Prostate gland (tissue), 2 donors: ENCODE data around the gene LTB. TPM values are rescaled to one million over a fixed set of nuclear protein-coding genes. Genes with fewer than 3 reads are reported as not detected.

Experiments
- DNase-seq: peaks from one replicate; pipeline ENCODE4 v3.0.0-alpha.2; 2019; ENCODE audit warnings: low spot score
- H3K27ac ChIP-seq, 2 donors: fragments of 200-600 bp; sonication (generic); 2 replicates each; pipeline ENCODE4 v1.5.1; 2017 to 2019
- H3K27me3 ChIP-seq: fragments of 200-600 bp; sonication (generic); replicated peaks from 2 replicates; pipeline ENCODE4 v1.5.1; 2019; ENCODE audit not compliant: insufficient read depth
- H3K36me3 ChIP-seq, 2 donors: fragments of 200-600 bp; sonication (generic); 1 replicate in 1 of 2; 2 replicates in 1 of 2; pipeline versions ENCODE4 v1.5.1 to v1.8.1; 2017 to 2019
- H3K4me1 ChIP-seq: fragments of 200-600 bp; sonication (generic); replicated peaks from 2 replicates; pipeline ENCODE4 v1.5.1; 2019
- H3K4me3 ChIP-seq, 2 donors: fragments of 200-600 bp; sonication (generic); 2 replicates each; pipeline ENCODE4 v1.5.1; 2017 to 2019
- H3K9me3 ChIP-seq: fragments of 200-600 bp; sonication (generic); 2 replicates; pipeline ENCODE4 v1.5.1; 2017
- CTCF ChIP-seq, 4 experiments: fragments of 200-600 bp in 2 of 4; fragments of 450-650 bp in 2 of 4; sonication (generic) in 2 of 4; IDR thresholded peaks; 1 replicate in 3 of 4; 2 replicates in 1 of 4; pipeline ENCODE4 v1.5.1; 2016 to 2019; ENCODE audit warnings: antibody characterized with exemption in 4 of 4, mild to moderate bottlenecking in 2 of 4, moderate library complexity in 2 of 4
- POLR2A ChIP-seq: fragments of 450-650 bp; IDR thresholded peaks from one replicate; pipeline ENCODE4 v1.6.1; 2016; ENCODE audit warnings: antibody characterized with exemption, mild to moderate bottlenecking
- POLR2AphosphoS5 ChIP-seq: sonication (generic); formaldehyde crosslinking; IDR thresholded peaks from one replicate; pipeline ENCODE4 v1.6.1; 2017; ENCODE audit warnings: antibody characterized with exemption
- WGBS: methylation state at CpG from one replicate; pipeline ENCODE4 v1.1.5; 2018; 5-methylcytosine and 5-hydroxymethylcytosine counted together
- intact Hi-C: fragments of 100-400 bp; cut with DNase I; formaldehyde crosslinking; loops from one replicate; pipeline ENCODE4 v1.14.2; 2022
- total RNA-seq, 2 donors: library from RNA; depleted of rRNA; stranded (reverse); fragments of >200 nt; gene quantifications; one replicate each; pipeline ENCODE4 v1.1.0, GENCODE V29; 2016

Gene LTB
- total RNA-seq, 2 donors from 2014 or later: 0.97 TPM; not detected in 1

- no peak overlapping the region for H3K27ac ChIP-seq
- H3K36me3 ChIP-seq: peaks cover 5 to 9% of the 10 kb centered on the region in 2 donors
- intact Hi-C loops: no loop called here
- H3K9me3 ChIP-seq: no peaks in the 10 kb centered on the region
- no peaks in the 10 kb centered on the region for H3K27me3 ChIP-seq
- no peak overlapping the region for H3K4me3 ChIP-seq
- no peaks in the 10 kb centered on the region for H3K4me1 ChIP-seq
- no peak for DNase-seq
- no peak for TF ChIP-seq CTCF (IDR thresholded peaks at IDR 0.05)
- TF ChIP-seq POLR2AphosphoS5: no peak
- TF ChIP-seq POLR2A: no peak
These were observed 21.5 kb downstream of the LTB start for GRCh38 chr6:31560697-31561058.

- Histone ChIP-seq H3K36me3 (peaks cover 5 to 9% of the 10 kb centered on the region in 2 donors), H3K27me3 (no peaks in the 10 kb centered on the region), H3K27ac (no peak overlapping the region), H3K4me3 (no peak overlapping the region), H3K4me1 (no peaks in the 10 kb centered on the region), H3K9me3 (no peaks in the 10 kb centered on the region)
- no peak for DNase-seq
- intact Hi-C loops: no loop called here
- no peak for TF ChIP-seq POLR2A
- 75% methylated on average over 7 of the region's 7 CpGs for WGBS
These were observed 22.1 kb downstream of the LTB start for GRCh38 chr6:31559958-31560696.

DNA sequence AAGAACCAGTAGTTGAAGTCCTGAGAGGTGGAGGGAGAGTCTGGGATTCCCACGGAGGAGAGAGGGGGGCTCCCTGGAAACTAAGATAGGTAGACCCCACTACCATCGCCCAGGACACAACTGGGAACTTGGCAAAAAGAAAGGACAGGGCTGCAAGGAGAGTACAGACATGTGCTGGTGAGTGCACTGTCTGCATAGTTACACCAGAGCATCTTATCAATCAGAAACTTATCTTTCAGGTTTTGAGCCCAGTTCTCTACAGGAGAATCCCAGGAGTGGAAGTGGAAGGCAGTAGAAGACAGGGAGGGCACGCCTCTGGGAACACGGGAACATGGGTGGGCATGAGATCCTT lies 22.6 kb downstream of the LTB start:
- peaks cover 5 to 9% of the 10 kb centered on the region in 2 donors for H3K36me3 ChIP-seq
- 68% methylated on average over 4 of the region's 4 CpGs for WGBS
- H3K9me3 ChIP-seq: no peaks in the 10 kb centered on the region

GRCh38 chr6:31558631-31559500 lies 23.4 kb downstream of the LTB start:
- DNase-seq: no peak

More for the DNA sequence above, 22.6 kb downstream of the LTB start:
- Histone ChIP-seq H3K27ac (no peak overlapping the region), H3K27me3 (no peaks in the 10 kb centered on the region), H3K4me3 (no peak overlapping the region), H3K4me1 (no peaks in the 10 kb centered on the region)
- no peak for DNase-seq
- TF ChIP-seq POLR2AphosphoS5: no peak
- intact Hi-C loops: no loop called here

GRCh38 chr6:31558318-31558625 lies 24.0 kb downstream of the LTB start:
- WGBS: 90% methylated on average over 8 of the region's 8 CpGs
- H3K4me1 ChIP-seq: no peaks in the 10 kb centered on the region
- H3K36me3 ChIP-seq: peaks cover 5 to 9% of the 10 kb centered on the region in 2 donors
- no peak overlapping the region for H3K27ac ChIP-seq
- H3K27me3 ChIP-seq: no peaks in the 10 kb centered on the region
- intact Hi-C loops: no loop called here
- H3K9me3 ChIP-seq: no peaks in the 10 kb centered on the region
- no peak for DNase-seq
- no peak overlapping the region for H3K4me3 ChIP-seq
- TF ChIP-seq POLR2AphosphoS5: no peak
- TF ChIP-seq POLR2A: no peak
- TF ChIP-seq CTCF (IDR thresholded peaks at IDR 0.05): no peak

More at GRCh38 chr6:31558631-31559500, 23.4 kb downstream of the LTB start:
- H3K4me3 ChIP-seq: no peak overlapping the region
- no peak for TF ChIP-seq POLR2AphosphoS5
- TF ChIP-seq POLR2A: no peak
- TF ChIP-seq CTCF (IDR thresholded peaks at IDR 0.05): no peak
- H3K36me3 ChIP-seq: peaks cover 5 to 9% of the 10 kb centered on the region in 2 donors
- no peaks in the 10 kb centered on the region for H3K4me1 ChIP-seq
- no peaks in the 10 kb centered on the region for H3K27me3 ChIP-seq
- WGBS: 77% methylated on average over 14 of the region's 14 CpGs
- no peaks in the 10 kb centered on the region for H3K9me3 ChIP-seq
- H3K27ac ChIP-seq: no peak overlapping the region
- intact Hi-C loops: no loop called here
